Activated CD8-positive, alpha-beta memory T cell treated with anti-CD3 and anti-CD28 coated beads, Interleukin-2, amount 10 ng/mL, durations not matched to agents 7 days and 5 days (primary cell): ENCODE measurements around the gene USP36. TPM values are rescaled to one million over a fixed set of nuclear protein-coding genes. Genes with fewer than 3 reads are reported as not detected.

Experiments used
- ATAC-seq: fragments of 150-1000 bp; cut with Tn5 transposase; one replicate; pipeline ENCODE4 v1.10.0; 2021; ENCODE audit warnings: moderate library complexity
- CTCF ChIA-PET: fragments of 350-600 bp; sonication (Branson Sonifier 250); formaldehyde crosslinking; loops from one replicate; lab custom pipeline; 2021; ENCODE audit warnings: antibody characterized with exemption; lab: Charles Lee
- DNase-seq: peaks from one replicate; pipeline ENCODE4 v3.0.0-alpha.2; 2020
- H3K27ac Mint-ChIP-seq: one replicate; pipeline ENCODE4 v1.8.0; 2021; ENCODE audit warnings: mild to moderate bottlenecking, mixed read lengths
- H3K27me3 Mint-ChIP-seq: one replicate; pipeline ENCODE4 v1.8.0; 2021; ENCODE audit warnings: mixed read lengths
- H3K36me3 Mint-ChIP-seq: one replicate; pipeline ENCODE4 v1.8.0; 2021; ENCODE audit warnings: mild to moderate bottlenecking, mixed read lengths
- H3K4me1 Mint-ChIP-seq: one replicate; pipeline ENCODE4 v1.8.0; 2021; ENCODE audit warnings: mixed read lengths
- H3K4me3 Mint-ChIP-seq: one replicate; pipeline ENCODE4 v1.8.0; 2021; ENCODE audit warnings: mild to moderate bottlenecking, moderate library complexity, mixed read lengths
- H3K9me3 Mint-ChIP-seq: one replicate; pipeline ENCODE4 v1.8.0; 2022; ENCODE audit warnings: low read depth, mixed read lengths
- total RNA-seq, 2 experiments: library from RNA; stranded (reverse); gene quantifications; one replicate each; pipeline ENCODE4 v1.2.3, GENCODE V29; 2021

The USP36 gene
- total RNA-seq, 2 experiments from 2014 or later: 84.5 to 94.3 TPM

GRCh38 chr17:78865682-78866390 is 25.2 kb upstream of the USP36 start:
- CTCF ChIA-PET: interaction anchor here (0.6 to 3.2 kb wide), 34 partner anchors 9 to 931 kb away, joined by 3 to 70 read pairs (median 4); partner anchors contain the start of genes CBX8, CEP295NL and LGALS3BP
- Mint-ChIP-seq H3K4me1 (no peaks in the 10 kb centered on the region), H3K27ac (no peak overlapping the region), H3K27me3 (peaks cover 3% of the 10 kb centered on the region), H3K4me3 (no peak overlapping the region), H3K9me3 (no peaks in the 10 kb centered on the region), H3K36me3 (no peaks in the 10 kb centered on the region)
- peak; percentile 73 for DNase-seq
- peak; percentile 82 for ATAC-seq

GRCh38 chr17:78864117-78864516 is 23.5 kb upstream of the USP36 start:
- Mint-ChIP-seq H3K4me3 (no peak overlapping the region), H3K27ac (no peak overlapping the region), H3K36me3 (no peaks in the 10 kb centered on the region)

GRCh38 chr17:78862073-78863023 is 21.7 kb upstream of the USP36 start:
- H3K27ac Mint-ChIP-seq: no peak overlapping the region
- no peak overlapping the region for H3K4me3 Mint-ChIP-seq
- ATAC-seq (no peak), DNase-seq (no peak)
- CTCF ChIA-PET: interaction anchor here (1.8 to 2.5 kb wide), 2 partner anchors 15 to 109 kb away, joined by 4 to 10 read pairs; no protein-coding TSS in a partner anchor
- H3K4me1 Mint-ChIP-seq: no peaks in the 10 kb centered on the region
- H3K27me3 Mint-ChIP-seq: no peaks in the 10 kb centered on the region
- no peaks in the 10 kb centered on the region for H3K36me3 Mint-ChIP-seq
- H3K9me3 Mint-ChIP-seq: no peaks in the 10 kb centered on the region

More at GRCh38 chr17:78864117-78864516, 23.5 kb upstream of the USP36 start:
- ATAC-seq: no peak
- no peak for DNase-seq
- Mint-ChIP-seq H3K27me3 (peaks cover 3% of the 10 kb centered on the region), H3K4me1 (no peaks in the 10 kb centered on the region), H3K9me3 (no peaks in the 10 kb centered on the region)
- CTCF ChIA-PET: interaction anchor here (1.8 to 2.5 kb wide), 2 partner anchors 13 to 107 kb away, joined by 4 to 10 read pairs; no protein-coding TSS in a partner anchor

- Mint-ChIP-seq H3K4me1 (no peaks in the 10 kb centered on the region), H3K36me3 (no peaks in the 10 kb centered on the region), H3K9me3 (no peaks in the 10 kb centered on the region), H3K27ac (no peak overlapping the region), H3K27me3 (no peaks in the 10 kb centered on the region), H3K4me3 (no peak overlapping the region)
- ATAC-seq (no peak), DNase-seq (no peak)
- CTCF ChIA-PET: interaction anchor here (1.0 kb wide), 1 partner anchor 110 kb away, joined by 5 read pairs; no protein-coding TSS in a partner anchor
Measured at GRCh38 chr17:78861229-78861628, 20.6 kb upstream of the USP36 start.

GRCh38 chr17:78859051-78859450 is 18.4 kb upstream of the USP36 start:
- H3K27me3 Mint-ChIP-seq: no peaks in the 10 kb centered on the region
- no peaks in the 10 kb centered on the region for H3K4me1 Mint-ChIP-seq
- CTCF ChIA-PET: no interaction called here
- no peaks in the 10 kb centered on the region for H3K36me3 Mint-ChIP-seq
- H3K4me3 Mint-ChIP-seq: no peak overlapping the region
- H3K27ac Mint-ChIP-seq: no peak overlapping the region
- DNase-seq: no peak
- H3K9me3 Mint-ChIP-seq: no peaks in the 10 kb centered on the region
- ATAC-seq: no peak

GRCh38 chr17:78857266-78857665 is 16.7 kb upstream of the USP36 start:
- Mint-ChIP-seq H3K27me3 (no peaks in the 10 kb centered on the region), H3K9me3 (no peaks in the 10 kb centered on the region), H3K4me3 (no peak overlapping the region), H3K4me1 (no peaks in the 10 kb centered on the region), H3K27ac (no peak overlapping the region), H3K36me3 (no peaks in the 10 kb centered on the region)
- no peak for DNase-seq
- CTCF ChIA-PET: interaction anchor here (1.0 kb wide), 1 partner anchor 8 kb away, joined by 3 read pairs; no protein-coding TSS in a partner anchor
- ATAC-seq: no peak

GRCh38 chr17:78855561-78856165 is 15.0 kb upstream of the USP36 start:
- no peak for ATAC-seq
- Mint-ChIP-seq H3K27ac (no peak overlapping the region), H3K9me3 (no peaks in the 10 kb centered on the region), H3K4me3 (no peak overlapping the region), H3K4me1 (no peaks in the 10 kb centered on the region), H3K36me3 (no peaks in the 10 kb centered on the region), H3K27me3 (no peaks in the 10 kb centered on the region)
- CTCF ChIA-PET: interaction anchor here (3.5 kb wide), 1 partner anchor 10 kb away, joined by 11 read pairs; no protein-coding TSS in a partner anchor
- no peak for DNase-seq

GRCh38 chr17:78854508-78854907 is 13.9 kb upstream of the USP36 start:
- no peak overlapping the region for H3K27ac Mint-ChIP-seq
- ATAC-seq (no peak), DNase-seq (no peak)
- no peaks in the 10 kb centered on the region for H3K36me3 Mint-ChIP-seq
- H3K27me3 Mint-ChIP-seq: no peaks in the 10 kb centered on the region
- no peak overlapping the region for H3K4me3 Mint-ChIP-seq
- no peaks in the 10 kb centered on the region for H3K9me3 Mint-ChIP-seq
- CTCF ChIA-PET: interaction anchor here (3.5 kb wide), 1 partner anchor 11 kb away, joined by 11 read pairs; no protein-coding TSS in a partner anchor
- no peaks in the 10 kb centered on the region for H3K4me1 Mint-ChIP-seq

GRCh38 chr17:78853926-78854394 is 13.3 kb upstream of the USP36 start:
- CTCF ChIA-PET: interaction anchor here (3.5 kb wide), 1 partner anchor 12 kb away, joined by 11 read pairs; no protein-coding TSS in a partner anchor
- no peaks in the 10 kb centered on the region for H3K9me3 Mint-ChIP-seq
- ATAC-seq: no peak
- DNase-seq: no peak
- H3K27ac Mint-ChIP-seq: no peak overlapping the region
- H3K27me3 Mint-ChIP-seq: no peaks in the 10 kb centered on the region
- no peaks in the 10 kb centered on the region for H3K4me1 Mint-ChIP-seq
- no peak overlapping the region for H3K4me3 Mint-ChIP-seq
- no peaks in the 10 kb centered on the region for H3K36me3 Mint-ChIP-seq

- Mint-ChIP-seq H3K9me3 (no peaks in the 10 kb centered on the region), H3K4me3 (no peak overlapping the region), H3K27ac (no peak overlapping the region), H3K36me3 (no peaks in the 10 kb centered on the region), H3K27me3 (no peaks in the 10 kb centered on the region), H3K4me1 (no peaks in the 10 kb centered on the region)
- CTCF ChIA-PET: interaction anchor here (2.0 to 3.5 kb wide), 2 partner anchors 13 kb away, joined by 7 to 11 read pairs; no protein-coding TSS in a partner anchor
- ATAC-seq (no peak), DNase-seq (no peak)
Measured at GRCh38 chr17:78852709-78853121, 12.1 kb upstream of the USP36 start.

GRCh38 chr17:78849026-78849425 is 8.4 kb upstream of the USP36 start:
- CTCF ChIA-PET: no interaction called here
- H3K27ac Mint-ChIP-seq: no peak overlapping the region
- no peak overlapping the region for H3K4me3 Mint-ChIP-seq
- H3K27me3 Mint-ChIP-seq: no peaks in the 10 kb centered on the region
- no peaks in the 10 kb centered on the region for H3K9me3 Mint-ChIP-seq
- H3K36me3 Mint-ChIP-seq: no peaks in the 10 kb centered on the region
- peaks cover 5% of the 10 kb centered on the region for H3K4me1 Mint-ChIP-seq
- no peak for DNase-seq
- no peak for ATAC-seq

GRCh38 chr17:78847052-78847451 is 6.4 kb upstream of the USP36 start:
- H3K27ac Mint-ChIP-seq: no peak overlapping the region
- CTCF ChIA-PET: no interaction called here
- no peaks in the 10 kb centered on the region for H3K36me3 Mint-ChIP-seq
- H3K9me3 Mint-ChIP-seq: no peaks in the 10 kb centered on the region
- no peak overlapping the region for H3K4me3 Mint-ChIP-seq
- DNase-seq: no peak
- peaks cover 14% of the 10 kb centered on the region for H3K4me1 Mint-ChIP-seq
- no peaks in the 10 kb centered on the region for H3K27me3 Mint-ChIP-seq
- ATAC-seq: no peak
